ENCODE measurements around the gene CCDC24.

CCDC24 gene

GRCh38 chr1:44035726-44036408, 44.5 kb downstream of the CCDC24 start:
- TF ChIP-seq EGR1 (IDR thresholded peaks at IDR 0.05), result no peak
- no peak for TF ChIP-seq NFIC (IDR thresholded peaks at IDR 0.05)
- TF ChIP-seq, protein P1, sequence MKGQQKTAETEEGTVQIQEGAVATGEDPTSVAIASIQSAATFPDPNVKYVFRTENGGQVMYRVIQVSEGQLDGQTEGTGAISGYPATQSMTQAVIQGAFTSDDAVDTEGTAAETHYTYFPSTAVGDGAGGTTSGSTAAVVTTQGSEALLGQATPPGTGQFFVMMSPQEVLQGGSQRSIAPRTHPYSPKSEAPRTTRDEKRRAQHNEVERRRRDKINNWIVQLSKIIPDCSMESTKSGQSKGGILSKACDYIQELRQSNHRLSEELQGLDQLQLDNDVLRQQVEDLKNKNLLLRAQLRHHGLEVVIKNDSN (IDR thresholded peaks at IDR 0.05), result no peak

- TF ChIP-seq NFIC (IDR thresholded peaks at IDR 0.05) (peak; percentile 90), TCF12 (IDR thresholded peaks at IDR 0.05; ENCODE audit: low read depth) (no peak), RAD21 (IDR thresholded peaks at IDR 0.05; ENCODE audit: low read depth) (peak; percentile 88)
Measured at GRCh38 chr1:44036409-44037139, 45.2 kb downstream of the CCDC24 start.

- TF ChIP-seq YY1 (IDR thresholded peaks at IDR 0.05; ENCODE audit: low read depth) (no peak), MAX (IDR thresholded peaks at IDR 0.05) (no peak), FOXM1 (IDR thresholded peaks at IDR 0.05; ENCODE audit: borderline replicate concordance, low read depth) (no peak)
Measured at GRCh38 chr1:44037154-44037553, 45.8 kb downstream of the CCDC24 start.

DNA sequence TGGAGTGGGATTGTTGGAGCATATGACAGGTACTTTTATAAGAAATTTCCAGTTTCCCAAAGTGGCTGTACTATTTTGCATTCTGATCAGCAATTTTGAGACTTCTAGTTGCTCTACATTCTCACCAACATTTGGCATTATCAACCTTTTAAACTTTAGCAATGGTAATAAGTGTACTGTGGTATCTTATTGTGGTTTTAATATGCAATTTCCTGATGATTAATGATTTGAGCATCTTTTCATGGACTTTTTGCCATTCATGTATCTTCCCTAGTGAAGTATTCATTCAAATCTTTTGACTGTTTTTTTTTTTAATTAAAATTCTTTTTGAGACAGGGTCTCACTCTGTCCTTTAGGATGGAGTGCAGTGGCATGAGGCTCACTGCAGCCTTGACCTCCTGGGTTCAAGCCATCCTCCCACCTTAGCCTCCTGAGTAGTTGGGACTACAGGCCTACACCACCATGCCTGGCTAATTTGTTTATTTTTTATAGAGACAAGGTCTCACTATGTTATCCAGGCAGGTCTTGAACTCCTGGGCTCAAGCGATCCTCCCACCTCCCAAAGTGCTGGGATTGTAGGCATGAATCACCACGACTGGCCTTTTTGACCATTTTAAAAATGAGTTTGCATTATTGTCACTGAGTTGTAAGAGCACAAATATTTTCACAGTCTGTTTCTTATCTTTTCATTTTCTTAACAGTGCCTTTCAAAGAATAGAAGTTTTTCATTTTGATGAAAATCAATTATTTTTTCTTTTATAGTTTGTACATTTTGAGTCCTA, 47.7 kb downstream of the CCDC24 start:
- TF ChIP-seq, protein P1 (IDR thresholded peaks at IDR 0.05), result no peak
- no peak for TF ChIP-seq RAD21 (IDR thresholded peaks at IDR 0.05; ENCODE audit: low read depth)
- TF ChIP-seq FOXM1 (IDR thresholded peaks at IDR 0.05; ENCODE audit: borderline replicate concordance, low read depth), result no peak
- TF ChIP-seq TAF1 (IDR thresholded peaks at IDR 0.05; ENCODE audit: low read depth), result no peak
- TF ChIP-seq CEBPB (IDR thresholded peaks at IDR 0.05), result no peak
- no peak for TF ChIP-seq NFIC (IDR thresholded peaks at IDR 0.05)
- no peak for TF ChIP-seq TEAD4 (IDR thresholded peaks at IDR 0.05)
- no peak for TF ChIP-seq MAX (IDR thresholded peaks at IDR 0.05)
- TF ChIP-seq, protein P2, sequence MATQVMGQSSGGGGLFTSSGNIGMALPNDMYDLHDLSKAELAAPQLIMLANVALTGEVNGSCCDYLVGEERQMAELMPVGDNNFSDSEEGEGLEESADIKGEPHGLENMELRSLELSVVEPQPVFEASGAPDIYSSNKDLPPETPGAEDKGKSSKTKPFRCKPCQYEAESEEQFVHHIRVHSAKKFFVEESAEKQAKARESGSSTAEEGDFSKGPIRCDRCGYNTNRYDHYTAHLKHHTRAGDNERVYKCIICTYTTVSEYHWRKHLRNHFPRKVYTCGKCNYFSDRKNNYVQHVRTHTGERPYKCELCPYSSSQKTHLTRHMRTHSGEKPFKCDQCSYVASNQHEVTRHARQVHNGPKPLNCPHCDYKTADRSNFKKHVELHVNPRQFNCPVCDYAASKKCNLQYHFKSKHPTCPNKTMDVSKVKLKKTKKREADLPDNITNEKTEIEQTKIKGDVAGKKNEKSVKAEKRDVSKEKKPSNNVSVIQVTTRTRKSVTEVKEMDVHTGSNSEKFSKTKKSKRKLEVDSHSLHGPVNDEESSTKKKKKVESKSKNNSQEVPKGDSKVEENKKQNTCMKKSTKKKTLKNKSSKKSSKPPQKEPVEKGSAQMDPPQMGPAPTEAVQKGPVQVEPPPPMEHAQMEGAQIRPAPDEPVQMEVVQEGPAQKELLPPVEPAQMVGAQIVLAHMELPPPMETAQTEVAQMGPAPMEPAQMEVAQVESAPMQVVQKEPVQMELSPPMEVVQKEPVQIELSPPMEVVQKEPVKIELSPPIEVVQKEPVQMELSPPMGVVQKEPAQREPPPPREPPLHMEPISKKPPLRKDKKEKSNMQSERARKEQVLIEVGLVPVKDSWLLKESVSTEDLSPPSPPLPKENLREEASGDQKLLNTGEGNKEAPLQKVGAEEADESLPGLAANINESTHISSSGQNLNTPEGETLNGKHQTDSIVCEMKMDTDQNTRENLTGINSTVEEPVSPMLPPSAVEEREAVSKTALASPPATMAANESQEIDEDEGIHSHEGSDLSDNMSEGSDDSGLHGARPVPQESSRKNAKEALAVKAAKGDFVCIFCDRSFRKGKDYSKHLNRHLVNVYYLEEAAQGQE (IDR thresholded peaks at IDR 0.05; ENCODE audit: low read depth), result no peak
- TF ChIP-seq CREB1 (IDR thresholded peaks at IDR 0.05; ENCODE audit: low read depth), result no peak
- no peak for TF ChIP-seq YY1 (IDR thresholded peaks at IDR 0.05; ENCODE audit: low read depth)
- no peak for TF ChIP-seq ZBTB7A (IDR thresholded peaks at IDR 0.05; ENCODE audit: low read depth)
- TF ChIP-seq TCF12 (IDR thresholded peaks at IDR 0.05; ENCODE audit: low read depth), result no peak

DNA sequence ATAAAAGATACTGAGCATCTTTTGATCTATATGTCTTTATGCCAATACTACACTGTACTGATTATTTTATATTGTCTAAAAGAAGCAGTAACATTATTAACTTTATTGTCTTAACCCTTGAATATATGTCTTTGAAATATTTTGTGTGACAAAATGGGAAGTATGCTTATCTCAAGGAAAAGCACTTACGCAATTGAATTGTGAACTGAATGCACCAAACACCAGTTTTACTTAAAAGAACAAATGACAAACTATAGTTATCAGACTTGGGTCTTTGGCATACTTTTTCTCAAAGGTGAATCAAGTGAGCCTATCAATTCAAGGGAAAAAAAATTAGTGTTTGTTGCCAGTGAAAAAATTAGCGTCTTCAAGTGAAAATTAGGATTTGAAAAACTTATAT, 49.0 kb downstream of the CCDC24 start:
- TF ChIP-seq TAF1 (IDR thresholded peaks at IDR 0.05; ENCODE audit: low read depth), result no peak
- no peak; the same call in 1 of the 2 replicates for TF ChIP-seq CEBPB (IDR thresholded peaks at IDR 0.05)
- TF ChIP-seq TEAD4 (IDR thresholded peaks at IDR 0.05), result no peak
- TF ChIP-seq ZBTB7A (IDR thresholded peaks at IDR 0.05; ENCODE audit: low read depth), result no peak
- TF ChIP-seq YY1 (IDR thresholded peaks at IDR 0.05; ENCODE audit: low read depth), result no peak
- TF ChIP-seq, protein P1 (IDR thresholded peaks at IDR 0.05), result no peak
- no peak for TF ChIP-seq EGR1 (IDR thresholded peaks at IDR 0.05)
- no peak for TF ChIP-seq EP300 (IDR thresholded peaks at IDR 0.05; ENCODE audit: borderline replicate concordance)
- no peak for TF ChIP-seq CREB1 (IDR thresholded peaks at IDR 0.05; ENCODE audit: low read depth)
- TF ChIP-seq RAD21 (IDR thresholded peaks at IDR 0.05; ENCODE audit: low read depth), result no peak
- TF ChIP-seq MAX (IDR thresholded peaks at IDR 0.05), result no peak
- TF ChIP-seq NFIC (IDR thresholded peaks at IDR 0.05), result no peak
- TF ChIP-seq, protein P2 (IDR thresholded peaks at IDR 0.05; ENCODE audit: low read depth), result no peak
- no peak for TF ChIP-seq FOXM1 (IDR thresholded peaks at IDR 0.05; ENCODE audit: borderline replicate concordance, low read depth)
- TF ChIP-seq TCF12 (IDR thresholded peaks at IDR 0.05; ENCODE audit: low read depth), result no peak
